GM06990 (cell line): ENCODE measurements around the gene PAMR1.

Experiments used
- DNase-seq: peaks from one replicate; pipeline ENCODE4 v3.0.0-alpha.2; 2011; ENCODE audit not compliant: insufficient read length; ENCODE audit errors: extremely low read depth
- H3K27me3 ChIP-seq: replicated peaks from 2 replicates; pipeline ENCODE4 v1.6.0; 2011; ENCODE audit warnings: low read length; ENCODE audit not compliant: control insufficient read depth, insufficient read depth
- H3K36me3 ChIP-seq: 2 replicates; pipeline ENCODE4 v1.5.1; 2011; ENCODE audit warnings: low read length; ENCODE audit not compliant: control insufficient read depth, insufficient read depth
- H3K4me3 ChIP-seq: replicated peaks from 2 replicates; pipeline ENCODE4 v1.5.1; 2011; ENCODE audit warnings: low read depth, mild to moderate bottlenecking, control low read depth, low read length
- CTCF ChIP-seq: IDR thresholded peaks from 2 replicates; pipeline ENCODE4 v1.5.1; 2011; ENCODE audit warnings: low read length, control low read depth, mild to moderate bottlenecking, inconsistent platforms; ENCODE audit not compliant: insufficient read depth, poor library complexity, severe bottlenecking

PAMR1 gene

GRCh38 chr11:35404388-35404775 lies 121.0 kb downstream of the PAMR1 start:
- Histone ChIP-seq H3K27me3 (no peaks in the 10 kb centered on the region; the same call in 1 of the 2 replicates), H3K4me3 (peak overlapping the region; percentile 30; the same call in 1 of the 2 replicates), H3K36me3 (no peaks in the 10 kb centered on the region)
- peak; percentile 75 for TF ChIP-seq CTCF
- DNase-seq, result no peak

DNA sequence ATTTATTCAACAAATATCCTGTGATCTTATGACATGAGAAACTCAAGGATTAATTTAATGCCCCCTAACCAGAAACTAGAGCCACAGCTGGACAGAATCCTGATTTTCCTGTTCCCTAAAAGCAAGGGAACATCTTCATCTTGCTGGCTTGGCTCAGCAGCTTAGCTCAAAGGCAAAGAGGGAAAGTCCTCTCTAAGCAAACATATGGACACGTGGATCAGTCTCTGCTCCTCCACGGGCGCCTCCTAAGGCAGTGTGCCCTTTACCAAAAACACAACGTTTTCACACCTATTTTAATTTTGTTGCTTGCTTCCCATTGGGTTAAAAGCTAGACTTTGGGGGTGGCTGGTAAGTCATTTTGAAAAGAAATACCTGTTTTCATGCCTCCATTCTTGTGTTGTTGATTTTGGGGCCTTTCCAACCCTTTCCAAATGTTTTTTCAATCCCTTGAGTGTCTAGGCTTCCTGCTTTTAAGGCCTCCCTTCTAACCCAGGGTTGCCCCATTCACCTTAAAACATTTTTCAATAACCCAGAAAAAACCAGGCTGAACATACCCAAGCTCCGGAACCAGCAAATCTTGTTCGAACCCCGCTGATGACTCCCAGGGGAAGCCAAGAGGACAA lies 121.5 kb downstream of the PAMR1 start:
- no peak for DNase-seq
- H3K4me3 ChIP-seq, result no peak overlapping the region
- no peaks in the 10 kb centered on the region; the same call in 1 of the 2 replicates for H3K27me3 ChIP-seq
- no peaks in the 10 kb centered on the region for H3K36me3 ChIP-seq
- TF ChIP-seq CTCF, result no peak

GRCh38 chr11:35402751-35403660 lies 122.4 kb downstream of the PAMR1 start:
- no peak for TF ChIP-seq CTCF
- no peak overlapping the region for H3K4me3 ChIP-seq
- DNase-seq, result no peak
- H3K27me3 ChIP-seq, result no peaks in the 10 kb centered on the region; the same call in 1 of the 2 replicates
- no peaks in the 10 kb centered on the region for H3K36me3 ChIP-seq

DNA sequence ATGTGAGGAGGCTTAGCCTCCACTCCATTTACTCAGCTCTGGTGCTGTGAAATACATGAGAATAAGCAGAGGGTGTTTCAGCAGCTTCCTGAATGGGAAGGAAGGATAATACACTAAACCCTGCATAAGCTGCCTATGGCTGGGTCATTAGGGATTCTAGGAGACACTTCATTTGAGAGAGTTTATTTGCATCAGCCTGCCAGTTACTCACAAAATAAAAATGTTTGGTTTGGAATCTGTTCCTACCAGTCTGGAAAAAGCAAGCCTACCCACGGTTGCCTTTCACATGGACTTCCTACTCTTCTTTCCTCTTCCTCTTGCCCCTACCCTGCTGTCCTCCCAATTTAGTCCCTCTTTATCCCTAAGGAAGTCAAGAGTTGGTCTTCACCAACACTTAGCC lies 126.5 kb downstream of the PAMR1 start:
- Histone ChIP-seq H3K4me3 (no peak overlapping the region), H3K36me3 (no peaks in the 10 kb centered on the region), H3K27me3 (no peaks in the 10 kb centered on the region)
- TF ChIP-seq CTCF, result no peak
- DNase-seq, result no peak

GRCh38 chr11:35394941-35395340 lies 130.5 kb downstream of the PAMR1 start:
- Histone ChIP-seq H3K36me3 (no peaks in the 10 kb centered on the region), H3K27me3 (no peaks in the 10 kb centered on the region), H3K4me3 (no peak overlapping the region)
- no peak for TF ChIP-seq CTCF
- no peak for DNase-seq
